ENCODE measurements around the gene FAM229B. TPM values are rescaled to one million over a fixed set of nuclear protein-coding genes. Genes with fewer than 3 reads are reported as not detected.

Gene FAM229B
- total and polyA plus RNA-seq, 2 of the 8 experiments (the other 6 are each of a cell fraction or from before 2014, with no cell fraction given): 10.0 to 10.4 TPM

- TF ChIP-seq CHD7 (IDR thresholded peaks at IDR 0.05; ENCODE audit: insufficient replicate concordance, low read length) (no peak), RXRA (IDR thresholded peaks at IDR 0.05; ENCODE audit: insufficient read depth, low read depth, low read length) (no peak), CEBPB (IDR thresholded peaks at IDR 0.05; ENCODE audit: low read depth, low read length) (no peak), BRCA1 (IDR thresholded peaks at IDR 0.05; ENCODE audit: low read depth, low read length) (no peak), KDM4A (IDR thresholded peaks at IDR 0.05; ENCODE audit: low read depth, low read length, severe bottlenecking) (no peak), BCL11A (IDR thresholded peaks at IDR 0.05; ENCODE audit: low read depth in 2 of 2, low read length in 2 of 2) (no peak)
Observed at GRCh38 chr6:112062966-112063365, 24.4 kb upstream of the FAM229B start (continued).

Data from H1 (cell line).